Retina (tissue), 1 donor: Measurements from ENCODE around the gene TRPV2.
A peak's percentile ranks its signal among the peaks of the same experiment; 100 is the strongest.
"Not testable (repeated sequence)": the region's sequence is repeated elsewhere in the genome, so short reads cannot be mapped to it uniquely, and the experiment has no call there.

Source experiments
- DNase-seq: peaks from one replicate; pipeline ENCODE4 v3.0.0-alpha.2; 2016

Gene TRPV2

GRCh38 chr17:16415031-16415924 lies at the start of gene TRPV2:
TSS of gene TRPV2 (plus strand) at chr17:16415571. CDS start at chr17:16417669, 2,098 bp downstream.
- DNase-seq, result peak; percentile 29

GRCh38 chr17:16371742-16372141 lies 43.6 kb upstream of the TRPV2 start:
- no peak for DNase-seq

- no peak for DNase-seq
Observed at GRCh38 chr17:16374146-16374938, 41.0 kb upstream of the TRPV2 start.

- DNase-seq, result no peak
Observed at GRCh38 chr17:16377941-16378341, 37.4 kb upstream of the TRPV2 start.

- DNase-seq, result no peak
Observed at GRCh38 chr17:16378636-16379282, 36.6 kb upstream of the TRPV2 start.

GRCh38 chr17:16379654-16380053 lies 35.7 kb upstream of the TRPV2 start:
- no peak for DNase-seq

GRCh38 chr17:16380640-16381495 lies 34.5 kb upstream of the TRPV2 start, which contains the start of gene UBB:
TSS of gene UBB (plus strand) at chr17:16381091. CDS start at chr17:16381908, 817 bp downstream.
- DNase-seq, result peak; percentile 99

GRCh38 chr17:16381496-16381820 lies 33.9 kb upstream of the TRPV2 start:
- no peak for DNase-seq

GRCh38 chr17:16383216-16383615 lies 32.2 kb upstream of the TRPV2 start:
- DNase-seq, result no peak

- DNase-seq, result no peak
Observed at GRCh38 chr17:16383772-16384287, 31.5 kb upstream of the TRPV2 start.

- DNase-seq, result no peak
Observed at GRCh38 chr17:16384557-16384956, 30.8 kb upstream of the TRPV2 start.

GRCh38 chr17:16386126-16386507 lies 29.3 kb upstream of the TRPV2 start:
- not testable (repeated sequence) for DNase-seq

GRCh38 chr17:16391451-16391850 lies 23.9 kb upstream of the TRPV2 start:
- DNase-seq, result no peak

- DNase-seq, result not testable (repeated sequence)
Observed at GRCh38 chr17:16392491-16392890, 22.9 kb upstream of the TRPV2 start.

GRCh38 chr17:16395887-16396286 lies 19.5 kb upstream of the TRPV2 start:
- not testable (repeated sequence) for DNase-seq

- DNase-seq, result not testable (repeated sequence)
Observed at GRCh38 chr17:16396693-16397092, 18.7 kb upstream of the TRPV2 start.

- DNase-seq, result no peak
Observed at GRCh38 chr17:16398270-16399267, 16.8 kb upstream of the TRPV2 start.

- DNase-seq, result not testable (repeated sequence)
Observed at GRCh38 chr17:16403847-16404246, 11.5 kb upstream of the TRPV2 start.

- DNase-seq, result peak; percentile 79
Observed at GRCh38 chr17:16406742-16407674, 8.4 kb upstream of the TRPV2 start.
